ENCODE data around the gene AQP12B.

The AQP12B gene

DNA sequence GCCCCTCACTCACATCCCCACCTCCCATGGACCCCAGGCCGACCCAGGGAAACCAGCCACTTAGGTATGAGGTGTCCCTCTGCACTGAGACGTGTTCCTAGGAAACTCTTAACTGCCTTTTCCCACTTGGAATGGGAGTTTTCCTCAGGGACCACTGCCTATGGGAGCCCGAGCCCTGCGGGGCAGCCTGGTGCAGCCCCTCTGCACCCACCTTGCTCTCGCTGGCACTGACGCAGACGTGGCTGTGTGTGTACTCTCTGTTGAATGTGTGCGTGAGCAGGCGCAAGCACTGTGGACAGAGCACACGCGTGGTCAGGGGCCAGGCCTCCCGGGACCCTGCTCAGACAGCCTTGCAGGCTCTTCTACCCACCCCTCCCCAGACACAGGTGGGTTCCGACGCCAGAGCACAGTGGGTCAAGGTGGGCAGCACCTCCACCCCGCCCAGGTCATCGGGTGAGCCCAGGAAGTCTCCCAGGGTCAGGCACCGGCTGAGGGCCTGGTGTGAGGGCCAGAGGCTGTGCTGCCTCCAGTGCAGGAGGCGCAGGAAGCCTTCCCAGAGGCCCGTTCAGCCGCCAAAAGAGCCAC, 39.0 kb upstream of the AQP12B start:
- Histone ChIP-seq H3K27me3 (ENCODE audit: control insufficient read depth, insufficient read depth, low read length) (no peaks in the 10 kb centered on the region), H3K4me1 (no peaks in the 10 kb centered on the region), H3K36me3 (ENCODE audit: control insufficient read depth, insufficient read depth, low read length) (no peaks in the 10 kb centered on the region), H3K79me2 (no peaks in the 10 kb centered on the region), H3K9me3 (ENCODE audit: control insufficient read depth, low read length) (no peaks in the 10 kb centered on the region), H2AFZ (no peak overlapping the region), H3K9ac (no peak overlapping the region), H3K4me3 (ENCODE audit: low read depth, low read length) (no peak overlapping the region), H3K27ac (no peak overlapping the region), H3K4me2 (ENCODE audit: low read length) (no peak overlapping the region)
- no peak for TF ChIP-seq CTCF (IDR thresholded peaks at IDR 0.05)

DNA sequence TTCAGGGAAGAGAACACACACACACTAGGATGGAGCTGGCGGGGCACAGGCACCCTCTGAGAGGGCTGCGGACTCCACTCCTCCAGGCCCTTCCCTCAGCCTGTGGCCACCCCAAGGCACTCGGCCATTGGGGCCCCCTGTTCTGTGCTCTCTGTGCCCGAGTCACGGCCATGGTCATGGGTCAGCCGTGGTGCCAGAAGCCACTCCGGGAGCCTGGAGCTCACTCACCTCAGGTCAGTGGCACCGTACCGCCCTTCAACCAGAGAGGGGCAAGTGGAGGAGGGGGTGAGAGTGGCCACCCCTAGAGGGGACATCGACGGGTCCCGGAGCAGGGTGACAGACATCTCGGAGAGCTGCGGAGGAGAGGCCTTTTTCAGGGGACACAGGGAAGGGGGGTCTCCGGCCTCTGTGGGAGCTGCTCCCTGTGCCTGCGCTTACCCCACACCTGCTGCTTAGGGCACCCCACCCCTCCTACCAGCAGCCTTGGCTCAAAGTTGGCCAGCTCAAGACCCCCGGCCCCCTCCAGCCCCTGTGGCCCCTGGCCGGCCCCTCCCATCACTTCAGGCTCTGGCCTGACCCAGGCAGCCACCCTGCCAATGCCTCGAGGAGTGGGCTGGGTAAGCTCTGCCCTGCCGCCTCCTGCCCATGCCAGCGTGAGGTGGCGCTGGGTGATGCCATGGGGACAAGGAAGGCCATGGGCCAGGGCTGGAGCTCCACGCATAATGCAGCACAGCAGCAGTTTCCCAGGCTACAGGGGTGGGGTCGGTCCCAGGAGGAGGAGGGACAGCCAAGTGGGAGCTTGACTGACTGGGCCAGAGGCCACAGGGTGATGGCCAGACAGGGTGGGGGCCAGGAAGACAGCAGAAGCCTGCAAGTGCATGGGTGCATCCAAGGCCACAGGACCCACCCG, 38.3 kb upstream of the AQP12B start:
- Histone ChIP-seq H3K4me2 (ENCODE audit: low read length) (no peak overlapping the region), H3K4me3 (ENCODE audit: low read depth, low read length) (no peak overlapping the region), H3K27me3 (ENCODE audit: control insufficient read depth, insufficient read depth, low read length) (no peaks in the 10 kb centered on the region), H3K79me2 (no peaks in the 10 kb centered on the region), H3K27ac (no peak overlapping the region), H3K9ac (no peak overlapping the region), H3K9me3 (ENCODE audit: control insufficient read depth, low read length) (no peaks in the 10 kb centered on the region), H2AFZ (no peak overlapping the region), H3K4me1 (no peaks in the 10 kb centered on the region), H3K36me3 (ENCODE audit: control insufficient read depth, insufficient read depth, low read length) (no peaks in the 10 kb centered on the region)
- no peak for TF ChIP-seq CTCF (IDR thresholded peaks at IDR 0.05)

- Histone ChIP-seq H3K27me3 (ENCODE audit: control insufficient read depth, insufficient read depth, low read length) (no peaks in the 10 kb centered on the region), H3K9me3 (ENCODE audit: control insufficient read depth, low read length) (no peaks in the 10 kb centered on the region), H2AFZ (no peak overlapping the region), H3K4me2 (ENCODE audit: low read length) (no peak overlapping the region), H3K9ac (no peak overlapping the region), H3K36me3 (ENCODE audit: control insufficient read depth, insufficient read depth, low read length) (no peaks in the 10 kb centered on the region), H3K27ac (no peak overlapping the region), H3K79me2 (no peaks in the 10 kb centered on the region), H3K4me1 (no peaks in the 10 kb centered on the region), H3K4me3 (ENCODE audit: low read depth, low read length) (no peak overlapping the region)
- TF ChIP-seq CTCF (IDR thresholded peaks at IDR 0.05), result no peak
Observed at GRCh38 chr2:240719676-240720545, 37.2 kb upstream of the AQP12B start.

DNA sequence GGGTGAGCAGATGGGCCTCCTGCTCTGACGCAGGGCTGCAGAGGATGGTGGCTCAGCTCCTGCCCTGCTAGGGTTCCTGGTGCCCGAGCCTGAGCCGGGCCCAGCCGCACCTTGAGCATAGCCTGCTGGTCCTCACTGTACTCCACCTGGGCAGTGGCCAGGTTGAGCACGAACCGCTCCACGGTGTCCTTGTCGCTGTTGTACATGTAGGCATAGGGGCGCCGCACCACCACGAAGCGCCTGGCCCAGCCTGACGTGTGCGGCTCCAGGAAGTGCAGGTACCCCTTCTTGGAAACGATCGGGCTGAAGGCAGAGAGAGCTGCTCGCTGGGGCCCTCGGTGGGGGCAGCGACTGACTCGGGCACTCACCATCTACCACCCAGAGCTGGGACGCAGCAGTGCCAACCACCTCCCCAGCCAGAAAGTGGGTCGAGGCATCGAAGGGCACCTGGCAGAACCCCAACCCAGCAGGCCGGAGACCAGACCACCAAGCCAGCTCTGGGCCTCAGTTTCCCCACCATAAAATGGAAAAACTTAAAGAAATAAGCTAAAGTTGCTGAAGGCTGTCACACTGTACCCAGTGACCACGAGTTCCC, 36.3 kb upstream of the AQP12B start:
- Histone ChIP-seq H3K36me3 (ENCODE audit: control insufficient read depth, insufficient read depth, low read length) (no peaks in the 10 kb centered on the region), H3K27me3 (ENCODE audit: control insufficient read depth, insufficient read depth, low read length) (no peaks in the 10 kb centered on the region), H3K79me2 (no peaks in the 10 kb centered on the region), H3K9me3 (ENCODE audit: control insufficient read depth, low read length) (no peaks in the 10 kb centered on the region), H3K4me2 (ENCODE audit: low read length) (no peak overlapping the region), H3K27ac (no peak overlapping the region), H2AFZ (no peak overlapping the region), H3K4me1 (no peaks in the 10 kb centered on the region), H3K4me3 (ENCODE audit: low read depth, low read length) (no peak overlapping the region), H3K9ac (no peak overlapping the region)
- TF ChIP-seq CTCF (IDR thresholded peaks at IDR 0.05), result no peak

Data from parathyroid adenoma (tissue), 2 donors.